ENCODE measurements around the gene CUX1. TPM values are rescaled to one million over a fixed set of nuclear protein-coding genes. Genes with fewer than 3 reads are reported as not detected.
A peak's percentile ranks its signal among the peaks of the same experiment; 100 is the strongest.

CUX1 gene
- total RNA-seq, 4 donors from 2014 or later: 58.2 to 295 (median 76.9) TPM

GRCh38 chr7:101813402-101814019, 3.9 kb upstream of the CUX1 start:
- Histone ChIP-seq H3K36me3 (no peaks in the 10 kb centered on the region), H3K27ac (peak overlapping the region; percentile 85 to 88), H3K9me3 (no peaks in the 10 kb centered on the region), H3K4me3 (peak overlapping the region; percentile 62 to 89), H3K4me1 (no peaks in the 10 kb centered on the region), H3K27me3 (no peaks in the 10 kb centered on the region)
- no peak for DNase-seq
- intact Hi-C loops (cut with DNase I; ENCODE audit: low total_unique reads): loop anchor here (10.0 kb wide), 1 partner anchor 311 kb away; no protein-coding TSS in a partner anchor
- TF ChIP-seq POLR2A (IDR thresholded peaks at IDR 0.05): no peak
- TF ChIP-seq, protein P1, sequence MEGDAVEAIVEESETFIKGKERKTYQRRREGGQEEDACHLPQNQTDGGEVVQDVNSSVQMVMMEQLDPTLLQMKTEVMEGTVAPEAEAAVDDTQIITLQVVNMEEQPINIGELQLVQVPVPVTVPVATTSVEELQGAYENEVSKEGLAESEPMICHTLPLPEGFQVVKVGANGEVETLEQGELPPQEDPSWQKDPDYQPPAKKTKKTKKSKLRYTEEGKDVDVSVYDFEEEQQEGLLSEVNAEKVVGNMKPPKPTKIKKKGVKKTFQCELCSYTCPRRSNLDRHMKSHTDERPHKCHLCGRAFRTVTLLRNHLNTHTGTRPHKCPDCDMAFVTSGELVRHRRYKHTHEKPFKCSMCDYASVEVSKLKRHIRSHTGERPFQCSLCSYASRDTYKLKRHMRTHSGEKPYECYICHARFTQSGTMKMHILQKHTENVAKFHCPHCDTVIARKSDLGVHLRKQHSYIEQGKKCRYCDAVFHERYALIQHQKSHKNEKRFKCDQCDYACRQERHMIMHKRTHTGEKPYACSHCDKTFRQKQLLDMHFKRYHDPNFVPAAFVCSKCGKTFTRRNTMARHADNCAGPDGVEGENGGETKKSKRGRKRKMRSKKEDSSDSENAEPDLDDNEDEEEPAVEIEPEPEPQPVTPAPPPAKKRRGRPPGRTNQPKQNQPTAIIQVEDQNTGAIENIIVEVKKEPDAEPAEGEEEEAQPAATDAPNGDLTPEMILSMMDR (IDR thresholded peaks at IDR 0.05): no peak

- no peaks in the 10 kb centered on the region for H3K4me1 ChIP-seq
- no peaks in the 10 kb centered on the region for H3K36me3 ChIP-seq
- peak overlapping the region; percentile 85 to 88 for H3K27ac ChIP-seq
- H3K9me3 ChIP-seq: no peaks in the 10 kb centered on the region
- TF ChIP-seq POLR2A (IDR thresholded peaks at IDR 0.05): peak; percentile 10 to 21
- TF ChIP-seq, protein P1 (IDR thresholded peaks at IDR 0.05): peak; percentile 33 to 87 (median 82)
- no peaks in the 10 kb centered on the region for H3K27me3 ChIP-seq
- intact Hi-C loops (cut with DNase I; ENCODE audit: low total_unique reads): loop anchor here (10.0 kb wide), 1 partner anchor 310 kb away; no protein-coding TSS in a partner anchor
- H3K4me3 ChIP-seq: peak overlapping the region; percentile 62 to 89
- peak; percentile 51 to 65 for DNase-seq
Observed at GRCh38 chr7:101814081-101814990, 3.1 kb upstream of the CUX1 start.

GRCh38 chr7:101814991-101815825, 2.2 kb upstream of the CUX1 start:
- intact Hi-C loops (cut with DNase I; ENCODE audit: low total_unique reads): loop anchor here (10.0 kb wide), 1 partner anchor 310 kb away; no protein-coding TSS in a partner anchor
- TF ChIP-seq, protein P1 (IDR thresholded peaks at IDR 0.05): peak in 3 of 4 experiments; percentile 6 to 51 (median 27)
- TF ChIP-seq POLR2A (IDR thresholded peaks at IDR 0.05): no peak
- no peaks in the 10 kb centered on the region for H3K9me3 ChIP-seq
- H3K27me3 ChIP-seq: no peaks in the 10 kb centered on the region
- H3K4me3 ChIP-seq: peak overlapping the region; percentile 62 to 89
- H3K27ac ChIP-seq: peak overlapping the region; percentile 85 to 88
- peak; percentile 54 to 67 for DNase-seq
- no peaks in the 10 kb centered on the region for H3K36me3 ChIP-seq
- H3K4me1 ChIP-seq: no peaks in the 10 kb centered on the region

DNA sequence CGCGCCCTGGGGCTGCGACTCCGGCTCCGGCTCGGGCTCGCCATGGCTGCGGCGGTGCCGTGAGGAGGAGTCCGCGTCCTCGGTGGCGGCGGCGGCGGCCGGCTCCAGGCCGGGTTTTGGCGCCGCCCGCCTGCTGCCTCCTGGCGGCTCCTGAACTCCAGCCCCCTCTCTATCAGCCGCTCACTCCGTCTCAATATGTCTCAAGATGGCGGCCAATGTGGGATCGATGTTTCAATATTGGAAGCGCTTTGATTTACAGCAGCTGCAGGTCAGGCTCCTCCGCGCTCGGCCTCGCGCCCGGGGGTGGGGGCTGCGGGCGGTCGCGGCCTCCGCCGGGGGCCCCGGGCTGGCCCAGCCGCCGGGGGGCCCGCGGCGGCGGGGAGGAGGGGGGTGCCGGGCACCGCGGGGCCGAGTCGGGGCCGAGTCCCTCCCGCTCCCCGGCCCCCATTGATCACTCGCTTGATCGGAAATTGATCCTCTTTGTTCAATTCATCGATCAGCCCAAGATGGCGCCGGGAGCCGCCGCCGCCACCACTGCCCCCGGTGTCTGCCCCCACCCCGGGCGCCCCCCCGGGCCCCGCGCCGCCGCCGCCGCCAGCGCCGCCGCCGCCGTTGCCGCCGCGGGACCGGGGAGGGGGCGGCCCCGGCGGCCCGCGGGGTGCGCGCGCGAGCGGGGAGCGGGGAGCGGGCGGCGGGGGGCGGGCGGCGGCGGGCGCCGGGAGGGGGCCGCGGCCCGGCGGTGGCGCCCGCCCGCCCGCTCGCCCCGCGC, 1.4 kb upstream of the CUX1 start:
- intact Hi-C loops (cut with DNase I; ENCODE audit: low total_unique reads): loop anchor here (10.0 kb wide), 1 partner anchor 309 kb away; no protein-coding TSS in a partner anchor
- peak; percentile 72 to 74 for DNase-seq
- Histone ChIP-seq H3K27me3 (no peaks in the 10 kb centered on the region), H3K4me3 (peak overlapping the region; percentile 89 to 98), H3K4me1 (no peaks in the 10 kb centered on the region), H3K27ac (peak overlapping the region; percentile 88 to 99), H3K9me3 (no peaks in the 10 kb centered on the region), H3K36me3 (no peaks in the 10 kb centered on the region)
- TF ChIP-seq, protein P1 (IDR thresholded peaks at IDR 0.05): peak in 2 of 4 experiments; percentile 10 to 42
- TF ChIP-seq POLR2A (IDR thresholded peaks at IDR 0.05): peak in 1 of 2 donors; percentile 20

Data from uterus (tissue), 4 donors.